GM18508 (cell line): Measurements from ENCODE around the gene CPLX3.

ENCODE experiments used
- ATAC-seq: cut with Tn5 transposase; IDR thresholded peaks from one replicate; pipeline ENCODE4 v1.9.1; 2021; ENCODE audit warnings: moderate number of reproducible peaks; ENCODE audit not compliant: insufficient read depth, unreplicated experiment

Gene CPLX3

GRCh38 chr15:74823324-74823723, 3.1 kb upstream of the CPLX3 start:
- no peak for ATAC-seq

DNA sequence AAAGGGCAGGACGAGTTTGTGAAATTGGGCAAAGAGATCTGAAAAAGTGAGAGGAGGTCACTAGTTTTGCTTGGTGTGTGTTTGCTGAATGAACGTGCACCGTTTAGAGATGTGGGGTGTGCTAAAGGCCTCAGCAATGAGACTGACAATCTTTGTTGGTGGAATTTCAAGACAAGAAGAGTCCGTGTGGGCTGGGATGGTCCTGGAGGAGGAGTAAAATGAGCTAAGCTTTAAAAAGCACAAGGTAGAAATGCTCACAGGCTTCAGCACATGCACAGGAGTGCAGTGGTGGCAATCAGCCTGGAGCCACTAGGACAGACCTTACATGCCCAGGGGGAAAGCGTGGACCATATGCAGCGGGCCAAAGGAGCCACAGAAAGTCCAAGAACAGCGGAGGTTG, 1.5 kb upstream of the CPLX3 start:
- no peak for ATAC-seq

DNA sequence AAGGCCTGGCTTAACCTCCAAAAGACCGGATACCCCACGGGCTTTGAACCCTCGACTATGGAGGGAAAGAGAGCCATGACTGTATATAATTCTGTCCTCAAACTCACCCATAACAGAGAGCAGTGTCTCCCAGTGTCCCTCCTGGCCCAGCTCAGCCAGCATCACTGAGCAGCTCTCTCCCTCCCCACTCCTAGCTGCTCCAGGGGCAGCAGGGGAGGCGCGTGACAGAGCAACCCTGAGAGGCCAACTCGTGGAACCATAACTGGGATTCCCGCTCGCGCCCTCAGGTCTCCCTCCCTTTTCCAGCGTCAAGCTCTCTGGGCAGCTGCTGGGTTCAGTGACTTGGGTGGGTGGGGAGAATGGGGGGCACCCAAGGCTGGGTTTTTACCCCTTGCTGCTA, 561 bp upstream of the CPLX3 start:
- no peak for ATAC-seq

GRCh38 chr15:74826921-74827320, 494 bp downstream of the CPLX3 start:
- no peak for ATAC-seq

- no peak for ATAC-seq
These were observed 1.2 kb downstream of the CPLX3 start for GRCh38 chr15:74827614-74828013.

DNA sequence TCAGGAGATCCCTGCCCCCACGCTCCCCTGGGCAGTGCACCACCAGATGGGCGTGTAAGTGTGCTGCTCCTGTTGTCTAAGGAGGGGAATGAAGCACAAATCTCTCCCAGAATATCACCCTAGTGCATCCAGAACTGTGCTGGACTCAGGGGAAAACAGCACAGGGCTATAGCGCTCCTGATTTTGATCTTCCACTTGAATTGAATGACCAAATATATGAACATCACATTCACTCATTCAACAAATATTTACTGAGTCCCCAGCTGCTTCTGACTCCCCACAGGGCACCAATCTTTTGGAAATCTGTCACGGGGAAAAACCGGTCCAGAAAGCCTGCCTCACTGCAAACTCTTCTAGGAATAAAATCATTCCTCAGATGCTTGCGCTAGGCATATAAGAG, 2.4 kb downstream of the CPLX3 start:
- ATAC-seq: no peak

GRCh38 chr15:74829486-74829885, 3.1 kb downstream of the CPLX3 start:
- ATAC-seq: no peak

GRCh38 chr15:74829991-74830390, 3.6 kb downstream of the CPLX3 start:
- ATAC-seq: no peak

DNA sequence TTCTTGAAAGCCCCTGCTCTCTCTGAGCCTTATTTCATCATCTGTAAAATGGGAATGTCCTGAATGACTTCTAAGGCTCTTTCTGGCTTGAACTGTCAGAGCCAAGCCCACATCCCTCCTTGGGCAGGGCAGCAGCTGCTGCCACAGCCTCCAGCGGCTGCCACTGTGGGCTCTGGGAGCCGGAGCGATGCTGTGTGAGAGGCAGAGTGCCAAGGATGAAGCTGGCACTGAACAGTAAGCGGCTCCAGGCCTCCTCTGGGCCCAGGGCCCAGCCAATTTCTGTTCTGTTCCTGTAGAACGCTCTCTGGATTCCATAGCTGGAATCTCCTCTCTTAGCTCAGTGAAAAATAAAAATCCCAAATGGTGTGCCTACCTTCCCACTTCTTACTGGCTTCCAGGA, 4.4 kb downstream of the CPLX3 start:
- no peak for ATAC-seq

DNA sequence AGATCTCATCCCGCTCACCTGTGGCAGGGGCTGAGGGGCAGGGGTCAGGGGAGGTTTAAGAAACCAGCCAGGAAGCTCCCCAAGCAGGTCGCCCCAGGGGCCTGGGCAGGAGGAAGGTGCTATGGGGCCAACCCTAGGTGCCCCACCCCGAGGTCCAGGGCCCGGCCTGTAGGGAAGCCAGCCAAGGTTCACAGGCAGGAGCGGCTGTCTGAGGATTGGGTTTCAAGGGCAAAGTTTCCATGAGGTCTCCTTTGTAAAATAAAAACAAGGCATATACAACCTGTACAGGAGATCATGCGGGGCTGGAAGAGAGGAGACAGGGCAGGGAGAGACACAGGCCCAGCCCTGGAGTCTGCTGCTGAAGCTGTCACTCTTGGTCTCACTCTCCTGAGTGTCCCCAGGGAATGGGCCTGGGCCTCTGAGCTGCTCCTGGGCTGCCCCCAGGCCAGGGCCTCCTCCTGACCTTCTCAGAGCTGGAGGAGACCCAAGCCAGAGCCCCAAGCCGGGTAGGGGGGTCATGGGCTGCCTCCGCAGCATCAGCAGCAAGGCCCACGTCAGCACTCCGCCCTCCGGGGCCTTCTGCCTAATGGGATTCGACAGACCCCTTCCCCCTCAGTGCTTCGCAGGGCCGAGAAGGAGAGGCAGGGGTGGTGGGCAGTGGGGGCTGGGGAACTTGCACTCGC, 5.5 kb downstream of the CPLX3 start:
- no peak for ATAC-seq

GRCh38 chr15:74832826-74833225, 6.4 kb downstream of the CPLX3 start:
- no peak for ATAC-seq

DNA sequence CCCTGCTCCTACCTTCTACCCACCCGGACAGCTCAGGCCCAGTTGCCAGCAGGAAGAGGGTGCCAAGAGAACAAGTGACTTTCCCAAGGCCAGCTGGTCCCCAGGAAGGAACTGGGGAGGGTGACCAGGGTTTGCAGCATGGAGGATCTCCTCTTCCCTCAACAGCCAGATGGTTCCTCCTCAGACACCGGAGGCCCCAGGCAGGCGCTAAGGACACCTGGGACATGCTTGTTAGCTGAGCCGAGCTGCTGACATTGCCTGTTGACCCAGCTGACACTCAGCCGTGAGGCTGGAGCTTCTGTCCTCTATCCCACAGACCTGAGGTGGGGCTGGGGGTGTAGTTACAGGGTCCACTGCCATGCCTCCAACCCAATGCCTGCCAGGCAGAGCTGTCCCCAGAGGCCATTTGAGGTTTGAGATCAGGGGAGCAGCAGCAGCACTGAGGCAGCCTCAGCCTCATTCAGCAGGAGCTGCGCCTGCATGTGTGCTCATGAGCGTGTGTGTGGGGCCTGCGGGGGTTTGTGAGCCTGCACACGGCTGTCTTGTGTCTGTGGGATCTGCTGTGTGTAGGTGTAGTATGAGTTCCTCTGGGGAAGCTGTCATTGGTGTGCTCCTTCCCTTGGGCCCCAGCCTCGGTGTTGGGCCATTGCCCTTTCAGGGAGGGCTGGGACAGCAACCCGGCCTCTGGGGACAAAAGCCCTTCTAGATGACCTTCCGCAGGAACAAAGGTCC, 7.1 kb downstream of the CPLX3 start:
- no peak for ATAC-seq

DNA sequence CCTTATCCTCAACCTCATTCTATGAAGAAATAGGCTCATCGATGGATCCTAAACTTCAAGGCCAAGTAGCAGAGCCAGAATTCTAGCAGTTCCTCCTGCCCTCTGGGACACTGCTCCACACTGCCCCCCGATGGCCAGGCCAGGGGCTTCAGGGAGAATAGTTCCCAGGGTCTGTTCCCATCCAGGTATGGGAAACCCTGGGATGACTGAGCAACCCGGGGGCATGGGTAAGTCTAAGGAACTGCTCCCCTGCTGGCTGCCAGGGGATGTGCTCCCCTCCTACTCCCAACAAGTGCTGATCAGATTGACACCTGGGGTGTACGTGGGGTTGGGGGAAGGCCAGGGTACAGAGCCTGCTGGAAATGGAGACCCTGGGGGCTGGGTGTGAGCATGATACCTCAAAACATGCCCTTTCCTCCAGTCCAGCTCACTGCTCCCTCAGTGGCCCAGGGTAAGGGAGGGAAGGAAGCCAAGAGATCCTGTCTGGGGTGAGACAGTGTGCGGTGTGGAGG, 8.9 kb downstream of the CPLX3 start:
- no peak for ATAC-seq

GRCh38 chr15:74836846-74837245, 10.4 kb downstream of the CPLX3 start:
- no peak for ATAC-seq

DNA sequence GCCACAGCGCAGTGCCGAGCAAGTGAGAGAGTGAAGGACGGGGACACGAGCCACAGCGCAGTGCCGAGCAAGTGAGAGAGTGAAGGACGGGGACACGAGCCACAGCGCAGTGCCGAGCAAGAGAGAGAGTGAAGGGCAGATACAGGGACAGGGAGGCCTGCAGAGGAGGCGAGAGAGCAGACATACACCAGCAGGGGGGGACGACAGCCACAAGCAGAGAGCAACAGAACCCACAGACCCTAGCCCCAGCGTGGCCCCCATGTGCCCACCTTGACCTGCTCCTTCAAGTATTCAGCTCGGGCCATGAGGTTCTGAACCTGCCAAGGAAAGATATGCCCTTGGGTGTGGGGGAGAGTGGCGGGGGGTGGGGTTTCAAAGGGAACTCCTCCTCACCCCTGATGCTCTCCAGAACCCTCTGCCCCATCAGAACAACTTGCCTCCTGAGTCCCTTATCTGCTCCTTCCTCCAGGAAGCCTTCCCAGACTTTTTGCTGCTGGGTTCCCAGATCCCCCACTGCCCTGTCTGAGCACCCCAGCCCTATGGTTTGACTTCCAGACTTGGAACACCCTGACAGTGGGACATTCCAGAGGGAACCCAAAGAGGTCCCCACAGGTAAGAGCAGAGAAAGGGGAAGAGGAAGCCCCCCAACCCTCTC, 11.2 kb downstream of the CPLX3 start:
- ATAC-seq: no peak

DNA sequence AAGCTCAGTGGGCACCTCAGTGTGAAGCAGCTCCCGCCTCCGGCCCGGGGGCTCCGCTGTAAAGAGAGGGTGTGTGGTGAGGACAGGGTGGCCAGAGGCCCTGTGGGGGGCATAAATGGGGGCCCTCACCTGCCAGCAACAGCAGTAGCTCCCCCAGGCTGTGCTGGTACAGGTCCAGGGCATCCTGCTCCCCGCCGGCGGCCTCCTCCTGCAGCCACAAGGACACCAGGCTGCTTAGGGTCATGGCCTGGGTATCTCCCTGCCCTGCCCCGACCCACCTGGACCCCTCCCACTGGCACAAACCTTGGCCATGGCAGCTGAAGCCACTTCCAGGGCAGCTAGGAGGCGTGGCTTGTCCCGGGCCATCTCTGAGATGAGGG, 11.7 kb downstream of the CPLX3 start:
- ATAC-seq: no peak

DNA sequence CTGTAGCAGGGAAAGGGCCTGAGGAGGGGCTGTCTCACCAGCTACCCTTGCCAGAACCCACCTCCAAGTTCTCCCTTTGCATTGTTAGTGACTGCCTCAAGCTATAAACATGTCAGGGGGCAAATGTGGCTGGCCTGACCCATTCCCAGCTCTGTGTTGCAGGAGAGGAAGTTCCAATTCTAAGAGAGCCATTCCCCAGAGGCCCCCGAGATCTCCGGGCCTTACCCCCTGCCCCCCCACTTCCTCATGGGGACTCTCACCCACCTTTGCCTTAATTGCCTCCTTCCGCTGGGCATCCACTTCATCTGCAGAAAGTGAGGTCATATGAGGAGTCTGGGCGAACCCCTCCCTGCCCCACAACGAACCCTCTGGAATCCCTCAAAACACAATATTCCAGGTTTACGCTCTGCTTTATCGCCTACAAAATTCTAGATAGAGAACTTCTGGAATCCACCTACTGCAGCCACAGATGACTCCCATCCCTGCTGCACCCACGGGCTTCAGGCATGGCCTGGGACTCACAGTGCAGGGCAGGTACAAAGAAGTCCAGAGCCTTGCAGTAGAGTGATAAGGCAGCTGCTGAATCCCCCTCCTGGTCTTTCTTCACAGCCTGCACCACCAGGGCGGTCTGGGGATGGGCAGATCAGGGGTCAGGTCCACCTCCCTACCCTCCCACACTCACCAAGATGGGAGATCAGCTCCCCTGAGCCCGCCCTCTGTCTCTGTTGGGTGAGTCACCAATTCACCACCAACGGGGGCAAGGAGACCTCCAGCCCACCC, 12.5 kb downstream of the CPLX3 start:
- no peak for ATAC-seq

- no peak for ATAC-seq
These were observed 13.3 kb downstream of the CPLX3 start for GRCh38 chr15:74839526-74840395.

DNA sequence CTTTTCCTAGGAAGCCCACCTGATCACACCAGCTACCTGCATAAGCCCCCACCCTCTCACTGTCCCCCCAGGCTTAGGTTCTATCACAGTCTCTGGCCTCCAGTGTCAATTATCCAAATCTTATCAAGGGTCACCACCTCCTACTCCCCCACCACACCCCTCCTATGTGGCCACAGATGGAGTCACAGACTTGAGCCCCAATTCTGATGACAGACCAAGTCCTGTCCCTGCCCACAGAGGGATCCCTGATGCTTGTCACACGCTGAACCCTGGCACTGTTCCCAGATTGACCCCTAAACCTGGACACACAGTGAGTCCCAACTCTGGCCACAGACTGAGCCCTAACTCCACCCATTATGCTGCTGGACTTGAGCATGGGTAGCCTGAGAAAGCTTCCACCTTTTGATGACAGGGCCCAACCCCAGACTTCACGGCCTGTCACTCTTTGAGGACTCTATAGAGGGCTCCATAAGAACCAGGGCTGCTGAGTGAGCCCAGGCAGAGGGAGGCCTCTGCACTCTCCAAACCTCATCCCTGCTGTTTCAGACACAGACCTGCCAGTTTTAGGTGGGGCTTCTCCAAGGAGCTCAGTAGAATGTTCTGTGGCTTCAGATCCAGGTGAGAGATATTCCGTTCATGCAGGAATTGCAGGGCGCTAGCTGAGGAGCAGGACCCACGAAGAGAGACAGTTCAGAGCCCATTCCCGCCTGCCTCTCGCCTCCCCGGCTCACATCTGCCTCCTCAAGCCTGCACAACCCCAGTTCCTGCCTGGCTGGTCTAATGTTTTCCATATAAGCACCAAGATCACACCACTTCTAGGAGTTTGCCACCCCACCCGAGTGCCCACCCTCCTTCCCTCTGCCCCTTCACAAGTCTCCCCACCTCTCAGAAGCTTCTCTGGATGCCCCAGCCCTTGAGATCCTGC, 14.7 kb downstream of the CPLX3 start:
- no peak for ATAC-seq
